Esophagus squamous epithelium (tissue), 4 donors: ENCODE measurements around the gene MNX1.

Source experiments
- CTCF ChIP-seq, 6 experiments: fragments of 450-650 bp in 4 of 6; fragments of 200-600 bp in 2 of 6; sonication (generic) in 2 of 6; IDR thresholded peaks; one replicate each; pipeline ENCODE4 v1.5.1; 2016 to 2019; ENCODE audit warnings: antibody characterized with exemption in 6 of 6, mild to moderate bottlenecking in 4 of 6, moderate library complexity in 4 of 6
- POLR2A ChIP-seq, 4 donors: fragments of 450-650 bp; IDR thresholded peaks; one replicate each; pipeline ENCODE4 v1.6.1; 2017; ENCODE audit warnings: antibody characterized with exemption in 4 of 4, mild to moderate bottlenecking in 4 of 4, moderate library complexity in 3 of 4

- TF ChIP-seq CTCF (IDR thresholded peaks at IDR 0.05) = no peak
- TF ChIP-seq POLR2A (IDR thresholded peaks at IDR 0.05) = no peak
These were observed 53.7 kb downstream of the MNX1 start for GRCh38 chr7:156956727-156957126.
